Ovary (tissue), 9 donors: ENCODE data around the gene PITPNC1. TPM values are rescaled to one million over a fixed set of nuclear protein-coding genes. Genes with fewer than 3 reads are reported as not detected.

Experiments used
- DNase-seq, 5 donors: peaks; one replicate each; pipeline ENCODE4 v3.0.0-alpha.2; 2019 to 2020
- H3K27ac ChIP-seq, 2 donors: fragments of 200-600 bp; one replicate each; pipeline versions ENCODE4 v1.5.1 to v1.8.0; 2019 to 2022
- H3K27me3 ChIP-seq: fragments of 200-600 bp; one replicate; pipeline ENCODE4 v1.8.0; 2022
- H3K36me3 ChIP-seq: fragments of 200-600 bp; sonication (generic); one replicate; pipeline ENCODE4 v1.5.1; 2019
- H3K4me1 ChIP-seq: one replicate; pipeline ENCODE4 v1.8.1; 2013; ENCODE audit warnings: mild to moderate bottlenecking, moderate library complexity; ENCODE audit not compliant: insufficient read depth
- H3K4me3 ChIP-seq: fragments of 200-600 bp; sonication (generic); one replicate; pipeline ENCODE4 v1.5.1; 2017
- H3K9me3 ChIP-seq, 2 donors: fragments of 200-600 bp in 1 of 2; sonication (generic) in 1 of 2; one replicate each; pipeline versions ENCODE4 v1.5.1 to v1.8.1; 2013 to 2019; ENCODE audit warnings: mild to moderate bottlenecking in 1 of 2, moderate library complexity in 1 of 2
- EP300 ChIP-seq: sonication (generic); formaldehyde crosslinking; IDR thresholded peaks from one replicate; pipeline ENCODE4 v1.6.1; 2017; ENCODE audit warnings: antibody characterized with exemption
- POLR2A ChIP-seq: fragments of 450-650 bp; IDR thresholded peaks from one replicate; pipeline ENCODE4 v1.6.1; 2017; ENCODE audit warnings: antibody characterized with exemption, mild to moderate bottlenecking, moderate library complexity
- WGBS, 3 donors: extraction: QIAGEN DNeasy Blood & Tissue Kit in 1 of 3; methylation state at CpG; one replicate each; pipeline versions ENCODE4 v1.1.5 to v1.1.7; 2013 to 2017; 5-methylcytosine and 5-hydroxymethylcytosine counted together
- intact Hi-C, 4 donors: fragments of 100-400 bp; cut with DNase I; formaldehyde crosslinking; loops; one replicate each; pipeline versions ENCODE4 v1.11.0 to v1.15.1; 2022 to 2023
- polyA plus RNA-seq, 2 donors: library from polyadenylated mRNA; stranded (reverse); fragments of 200-250 nt in 1 of 2; fragments of 350-450 nt in 1 of 2; fragmentation: Illumina TruSeq in 1 of 2; extraction: RNeasy Lipid Tissue Mini Kit (QIAGEN cat#74804) in 1 of 2; gene quantifications; one replicate each; pipeline ENCODE4 v1.2.3, GENCODE V29; 2013 to 2014
- total RNA-seq, 7 donors: library from RNA; depleted of rRNA in 2 of 7; stranded (reverse); fragments of >200 nt in 2 of 7; fragmentation: NEBNext Ultra II Directional in 3 of 7; extraction: Animal tissue kit (Norgen Biotek cat#: 25700) in 3 of 7; gene quantifications; one replicate each; pipeline versions ENCODE4 v1.1.0 to v1.2.4, GENCODE V29; 2016 to 2023
- TF ChIP-seq, protein P1 (sequence below), 3 donors: fragments of 450-650 bp in 2 of 3; fragments of 200-600 bp in 1 of 3; IDR thresholded peaks; one replicate each; pipeline versions ENCODE4 v1.5.1 to v1.8.0; 2016 to 2022; ENCODE audit warnings: antibody characterized with exemption in 3 of 3, mild to moderate bottlenecking in 1 of 3
- donor health status: DM: no; HTN: no; CAD: no; lungs with moderate emphysema.
- donor health status: DM: no; HTN: no; CAD: no.
- donor health status: Bipolar disorder and iron deficiency.
- donor health status: DM: yes; HTN: yes; CAD: no.
- donor health status: DM: no; HTN: no; CAD: no.
- donor health status: DM: yes; HTN: yes; CAD: no.

Gene PITPNC1
- total and polyA plus RNA-seq, 9 donors, result 14.9 to 40.9 (median 23.8) TPM

DNA sequence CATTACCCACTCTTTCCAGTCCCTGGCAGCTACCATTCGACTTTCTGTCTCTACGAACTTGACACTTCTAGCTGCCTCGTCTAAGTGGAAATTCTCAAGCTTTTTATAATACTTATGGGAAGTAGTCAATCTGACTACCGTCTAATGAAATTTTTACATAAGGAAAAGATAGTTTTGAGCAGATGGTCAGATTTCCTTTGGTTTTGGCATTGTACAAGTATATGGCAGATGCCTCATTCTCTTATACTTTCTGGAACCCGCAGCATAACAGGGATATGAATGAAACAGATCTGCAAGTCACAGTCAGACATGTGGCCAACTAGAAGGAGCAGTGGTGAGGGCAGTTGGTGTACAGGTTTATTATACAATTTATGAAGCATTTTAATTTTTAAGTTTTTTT, 146.0 kb downstream of the PITPNC1 start:
- Histone ChIP-seq H3K27me3 (no peaks in the 10 kb centered on the region), H3K36me3 (no peaks in the 10 kb centered on the region), H3K27ac (no peak overlapping the region), H3K4me3 (no peak overlapping the region), H3K9me3 (no peaks in the 10 kb centered on the region), H3K4me1 (peaks cover 1% of the 10 kb centered on the region)
- intact Hi-C loops, result no loop called here
- TF ChIP-seq POLR2A (no peak), EP300 (no peak)
- TF ChIP-seq, protein P1, sequence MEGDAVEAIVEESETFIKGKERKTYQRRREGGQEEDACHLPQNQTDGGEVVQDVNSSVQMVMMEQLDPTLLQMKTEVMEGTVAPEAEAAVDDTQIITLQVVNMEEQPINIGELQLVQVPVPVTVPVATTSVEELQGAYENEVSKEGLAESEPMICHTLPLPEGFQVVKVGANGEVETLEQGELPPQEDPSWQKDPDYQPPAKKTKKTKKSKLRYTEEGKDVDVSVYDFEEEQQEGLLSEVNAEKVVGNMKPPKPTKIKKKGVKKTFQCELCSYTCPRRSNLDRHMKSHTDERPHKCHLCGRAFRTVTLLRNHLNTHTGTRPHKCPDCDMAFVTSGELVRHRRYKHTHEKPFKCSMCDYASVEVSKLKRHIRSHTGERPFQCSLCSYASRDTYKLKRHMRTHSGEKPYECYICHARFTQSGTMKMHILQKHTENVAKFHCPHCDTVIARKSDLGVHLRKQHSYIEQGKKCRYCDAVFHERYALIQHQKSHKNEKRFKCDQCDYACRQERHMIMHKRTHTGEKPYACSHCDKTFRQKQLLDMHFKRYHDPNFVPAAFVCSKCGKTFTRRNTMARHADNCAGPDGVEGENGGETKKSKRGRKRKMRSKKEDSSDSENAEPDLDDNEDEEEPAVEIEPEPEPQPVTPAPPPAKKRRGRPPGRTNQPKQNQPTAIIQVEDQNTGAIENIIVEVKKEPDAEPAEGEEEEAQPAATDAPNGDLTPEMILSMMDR (IDR thresholded peaks at IDR 0.05), result no peak
- no peak for DNase-seq
- WGBS, 3 donors, result 75 to 84% (median 75%) methylated on average over 5 of the region's 5 CpGs

DNA sequence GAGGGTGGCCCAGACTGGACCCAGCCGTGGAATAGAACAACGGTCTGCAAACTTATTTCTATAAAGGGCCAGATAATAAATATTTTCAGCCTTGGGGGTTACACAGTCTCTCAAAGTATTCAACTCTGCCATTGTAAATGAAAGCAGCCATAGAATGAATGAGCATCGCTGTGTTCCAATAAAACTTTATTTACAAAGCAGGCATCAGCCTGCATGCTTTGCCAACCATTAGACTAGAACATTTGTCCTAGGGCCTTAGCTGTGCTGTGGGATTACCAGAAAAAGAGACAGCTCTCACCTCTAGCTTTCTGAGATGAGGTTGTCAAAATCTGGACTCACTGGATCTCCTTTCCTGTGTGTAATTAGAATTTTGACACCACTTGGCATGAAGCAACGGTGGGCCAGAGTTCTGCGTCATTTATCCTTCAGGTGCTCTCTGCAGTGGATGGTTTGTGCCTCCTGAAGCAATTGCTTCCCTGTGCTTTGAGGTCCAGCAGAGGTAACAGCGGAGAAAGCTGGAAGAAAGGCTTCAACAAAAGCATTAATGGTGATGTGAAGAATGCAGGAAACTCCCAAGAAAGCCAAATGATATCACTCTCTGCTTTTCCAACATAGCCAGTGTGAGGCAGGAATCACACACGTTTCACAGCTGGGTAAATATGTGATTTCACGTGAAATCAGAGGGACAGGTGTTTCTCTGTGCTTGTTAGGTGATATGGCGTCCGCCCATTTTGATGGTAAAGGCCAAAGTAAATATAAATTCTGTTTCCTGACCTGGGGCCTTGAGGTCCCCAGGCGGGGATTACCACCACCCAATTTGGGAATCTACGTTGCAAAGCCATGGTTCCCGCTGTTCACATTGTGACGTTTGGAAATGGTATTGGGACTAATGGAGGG, 148.4 kb downstream of the PITPNC1 start:
- Histone ChIP-seq H3K4me3 (no peak overlapping the region), H3K27me3 (no peaks in the 10 kb centered on the region), H3K4me1 (peaks cover 4% of the 10 kb centered on the region), H3K27ac (no peak overlapping the region), H3K9me3 (no peaks in the 10 kb centered on the region), H3K36me3 (no peaks in the 10 kb centered on the region)
- 89 to 92% (median 90%) methylated on average over 14 of the region's 14 CpGs for WGBS, 3 donors
- intact Hi-C loops, result no loop called here
- TF ChIP-seq POLR2A, result no peak
- TF ChIP-seq EP300, result no peak
- TF ChIP-seq, protein P1 (IDR thresholded peaks at IDR 0.05), result no peak
- no peak for DNase-seq

DNA sequence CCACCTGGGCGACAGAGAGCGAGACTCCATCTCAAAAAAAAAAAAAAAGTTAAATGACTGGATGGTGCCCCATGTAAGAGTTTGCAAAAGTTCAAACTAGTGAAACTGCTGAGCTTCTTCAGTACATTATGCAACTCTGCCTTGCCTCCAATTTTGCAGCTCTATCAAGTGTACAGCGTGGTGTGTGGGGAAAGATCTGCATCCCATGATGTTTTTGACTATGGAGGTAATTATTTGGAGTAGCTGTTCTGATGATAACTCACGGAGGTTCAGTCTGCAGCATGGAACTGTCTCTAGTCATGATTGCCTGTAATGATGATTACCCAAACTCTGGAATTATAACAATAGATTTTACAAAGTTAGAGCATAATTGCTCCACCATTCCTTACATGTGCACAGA, 149.6 kb downstream of the PITPNC1 start:
- intact Hi-C loops, result no loop called here
- no peak overlapping the region for H3K27ac ChIP-seq
- no peaks in the 10 kb centered on the region for H3K36me3 ChIP-seq
- H3K4me3 ChIP-seq, result no peak overlapping the region
- H3K4me1 ChIP-seq, result peaks cover 6% of the 10 kb centered on the region
- no peaks in the 10 kb centered on the region for H3K9me3 ChIP-seq
- H3K27me3 ChIP-seq, result no peaks in the 10 kb centered on the region
- WGBS, 3 donors, result 92 to 94% (median 93%) methylated on average over 4 of the region's 4 CpGs
- TF ChIP-seq POLR2A (no peak), EP300 (no peak)
- TF ChIP-seq, protein P1 (IDR thresholded peaks at IDR 0.05), result no peak
- no peak for DNase-seq

DNA sequence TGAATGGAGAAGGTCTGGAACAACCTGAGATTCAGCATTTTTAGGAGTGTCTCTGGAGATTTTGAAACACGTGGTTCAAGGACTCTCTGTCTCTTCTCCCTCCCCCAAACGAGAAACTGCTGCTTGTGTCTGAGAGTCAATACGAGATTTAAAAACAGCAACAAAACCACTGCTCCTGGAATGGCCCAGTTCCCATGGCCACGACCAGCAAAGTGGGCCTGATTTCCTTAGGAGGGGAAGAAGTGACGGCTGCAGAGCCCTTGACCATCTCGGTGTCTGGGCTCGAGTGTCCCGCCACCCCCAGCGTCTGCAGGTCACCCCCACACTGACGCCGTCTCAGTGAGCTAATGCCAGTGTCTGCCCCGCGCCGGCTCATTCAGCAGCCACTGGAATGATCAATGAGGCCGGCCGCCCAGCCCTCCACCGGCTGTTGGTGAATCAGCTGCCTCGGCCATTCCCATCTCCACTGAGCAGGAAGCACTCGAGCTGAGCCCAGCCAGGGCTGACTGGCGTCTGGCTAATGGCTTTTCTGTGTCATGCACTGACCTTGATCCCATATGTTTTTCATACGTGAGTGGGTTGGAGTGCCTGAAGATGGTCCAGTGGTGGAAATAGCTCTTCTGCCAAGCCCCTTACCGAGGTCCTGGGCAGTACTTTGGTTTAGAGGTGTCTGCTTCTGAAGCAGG, 151.8 kb downstream of the PITPNC1 start:
- Histone ChIP-seq H3K27ac (peak overlapping the region in 1 of 2 donors; percentile 75), H3K4me3 (peak overlapping the region; percentile 28), H3K27me3 (no peaks in the 10 kb centered on the region), H3K9me3 (no peaks in the 10 kb centered on the region), H3K4me1 (peaks cover 12% of the 10 kb centered on the region), H3K36me3 (no peaks in the 10 kb centered on the region)
- intact Hi-C loops, result no loop called here
- TF ChIP-seq, protein P1 (IDR thresholded peaks at IDR 0.05), result no peak
- TF ChIP-seq POLR2A (no peak), EP300 (no peak)
- WGBS, 3 donors, result 2 to 5% (median 2%) methylated on average over 14 to 22 of the region's 22 CpGs
- DNase-seq, result peak; percentile 79 to 86 (median 80)
